ENCODE data around the gene BMP8A.
"Not testable (repeated sequence)": the region's sequence is repeated elsewhere in the genome, so short reads cannot be mapped to it uniquely, and the experiment has no call there.

BMP8A gene

GRCh38 chr1:39484564-39484963 lies 6.9 kb upstream of the BMP8A start:
- no peak for DNase-seq

GRCh38 chr1:39485046-39485803 lies 6.2 kb upstream of the BMP8A start:
- no peak for DNase-seq

GRCh38 chr1:39488012-39488545 lies 3.4 kb upstream of the BMP8A start:
- no peak for DNase-seq

- DNase-seq, result no peak
These were observed 2.5 kb upstream of the BMP8A start for GRCh38 chr1:39488793-39489566.

GRCh38 chr1:39489567-39490239 lies 1.7 kb upstream of the BMP8A start:
- DNase-seq, result no peak

GRCh38 chr1:39490596-39491145 lies 765 bp upstream of the BMP8A start:
- peak; percentile 97 for DNase-seq

- DNase-seq, result not testable (repeated sequence)
These were observed 944 bp downstream of the BMP8A start for GRCh38 chr1:39492118-39493042.

- not testable (repeated sequence) for DNase-seq
These were observed 1.8 kb downstream of the BMP8A start for GRCh38 chr1:39493043-39493810.

- DNase-seq, result no peak
These were observed 3.4 kb downstream of the BMP8A start for GRCh38 chr1:39494671-39495410.

GRCh38 chr1:39496520-39496919 lies 5.1 kb downstream of the BMP8A start:
- not testable (repeated sequence) for DNase-seq

GRCh38 chr1:39497585-39497984 lies 6.1 kb downstream of the BMP8A start:
- DNase-seq, result no peak

GRCh38 chr1:39498096-39498710 lies 6.8 kb downstream of the BMP8A start:
- DNase-seq, result not testable (repeated sequence)

- not testable (repeated sequence) for DNase-seq
These were observed 7.4 kb downstream of the BMP8A start for GRCh38 chr1:39498821-39499220.

GRCh38 chr1:39499668-39500067 lies 8.2 kb downstream of the BMP8A start:
- no peak for DNase-seq

GRCh38 chr1:39500862-39501389 lies 9.5 kb downstream of the BMP8A start:
- DNase-seq, result no peak

- no peak for DNase-seq
These were observed 10.2 kb downstream of the BMP8A start for GRCh38 chr1:39501666-39502065.

- not testable (repeated sequence) for DNase-seq
These were observed 13.0 kb downstream of the BMP8A start for GRCh38 chr1:39504436-39504835.

- DNase-seq, result no peak
These were observed 13.9 kb downstream of the BMP8A start for GRCh38 chr1:39505289-39505688.

GRCh38 chr1:39507230-39507928 lies 15.9 kb downstream of the BMP8A start:
- DNase-seq, result peak; percentile 96
